ENCODE measurements around the gene OTP.

Gene OTP

DNA sequence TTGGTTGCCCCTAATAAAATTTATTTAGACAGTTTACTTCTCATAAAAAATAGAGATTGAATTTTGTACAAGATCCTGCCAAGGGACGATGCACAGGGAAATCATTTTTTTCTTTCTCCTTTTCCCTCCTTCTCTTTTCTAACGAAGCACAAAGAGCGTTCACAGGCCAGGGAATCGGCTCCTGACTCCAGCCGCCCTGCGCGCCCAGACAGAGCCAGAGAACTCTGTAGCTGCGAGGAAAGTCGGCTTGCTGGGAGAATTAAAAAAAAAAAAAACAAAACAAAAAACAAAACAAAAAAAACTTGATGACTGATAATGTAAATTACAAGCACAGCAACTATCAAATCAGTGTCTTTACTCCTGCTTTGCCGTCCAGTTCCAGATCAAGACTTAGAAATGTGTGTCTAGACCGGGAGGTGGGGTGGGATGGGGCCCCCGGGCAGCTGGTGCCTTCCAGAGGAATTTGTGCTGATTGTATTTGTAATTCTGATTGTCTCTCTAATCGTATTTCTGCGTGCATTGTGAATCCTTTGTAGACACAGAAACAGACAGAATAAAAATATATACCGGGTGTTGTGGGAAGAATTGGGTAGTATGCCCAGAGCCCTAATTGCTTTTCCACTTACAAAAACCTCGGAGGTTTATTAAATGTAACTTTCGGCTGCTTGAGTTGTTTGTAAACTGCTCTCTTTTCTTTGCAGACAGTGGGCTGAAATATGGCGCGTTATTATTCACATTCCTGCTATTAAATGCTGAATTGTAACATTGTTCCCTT is 3.6 kb upstream of the OTP start:
- no peak overlapping the region for H3K4me3 ChIP-seq (replicated peaks; ENCODE audit: insufficient read depth, low read length)
- H3K27ac ChIP-seq (replicated peaks), result no peak overlapping the region
- no peak for DNase-seq (ENCODE audit: low read depth in 1 of 2, low spot score in 1 of 2)
- TF ChIP-seq, protein P1, sequence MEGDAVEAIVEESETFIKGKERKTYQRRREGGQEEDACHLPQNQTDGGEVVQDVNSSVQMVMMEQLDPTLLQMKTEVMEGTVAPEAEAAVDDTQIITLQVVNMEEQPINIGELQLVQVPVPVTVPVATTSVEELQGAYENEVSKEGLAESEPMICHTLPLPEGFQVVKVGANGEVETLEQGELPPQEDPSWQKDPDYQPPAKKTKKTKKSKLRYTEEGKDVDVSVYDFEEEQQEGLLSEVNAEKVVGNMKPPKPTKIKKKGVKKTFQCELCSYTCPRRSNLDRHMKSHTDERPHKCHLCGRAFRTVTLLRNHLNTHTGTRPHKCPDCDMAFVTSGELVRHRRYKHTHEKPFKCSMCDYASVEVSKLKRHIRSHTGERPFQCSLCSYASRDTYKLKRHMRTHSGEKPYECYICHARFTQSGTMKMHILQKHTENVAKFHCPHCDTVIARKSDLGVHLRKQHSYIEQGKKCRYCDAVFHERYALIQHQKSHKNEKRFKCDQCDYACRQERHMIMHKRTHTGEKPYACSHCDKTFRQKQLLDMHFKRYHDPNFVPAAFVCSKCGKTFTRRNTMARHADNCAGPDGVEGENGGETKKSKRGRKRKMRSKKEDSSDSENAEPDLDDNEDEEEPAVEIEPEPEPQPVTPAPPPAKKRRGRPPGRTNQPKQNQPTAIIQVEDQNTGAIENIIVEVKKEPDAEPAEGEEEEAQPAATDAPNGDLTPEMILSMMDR (IDR thresholded peaks at IDR 0.05; ENCODE audit: insufficient read depth, low read length), result no peak
- TF ChIP-seq, protein P2, sequence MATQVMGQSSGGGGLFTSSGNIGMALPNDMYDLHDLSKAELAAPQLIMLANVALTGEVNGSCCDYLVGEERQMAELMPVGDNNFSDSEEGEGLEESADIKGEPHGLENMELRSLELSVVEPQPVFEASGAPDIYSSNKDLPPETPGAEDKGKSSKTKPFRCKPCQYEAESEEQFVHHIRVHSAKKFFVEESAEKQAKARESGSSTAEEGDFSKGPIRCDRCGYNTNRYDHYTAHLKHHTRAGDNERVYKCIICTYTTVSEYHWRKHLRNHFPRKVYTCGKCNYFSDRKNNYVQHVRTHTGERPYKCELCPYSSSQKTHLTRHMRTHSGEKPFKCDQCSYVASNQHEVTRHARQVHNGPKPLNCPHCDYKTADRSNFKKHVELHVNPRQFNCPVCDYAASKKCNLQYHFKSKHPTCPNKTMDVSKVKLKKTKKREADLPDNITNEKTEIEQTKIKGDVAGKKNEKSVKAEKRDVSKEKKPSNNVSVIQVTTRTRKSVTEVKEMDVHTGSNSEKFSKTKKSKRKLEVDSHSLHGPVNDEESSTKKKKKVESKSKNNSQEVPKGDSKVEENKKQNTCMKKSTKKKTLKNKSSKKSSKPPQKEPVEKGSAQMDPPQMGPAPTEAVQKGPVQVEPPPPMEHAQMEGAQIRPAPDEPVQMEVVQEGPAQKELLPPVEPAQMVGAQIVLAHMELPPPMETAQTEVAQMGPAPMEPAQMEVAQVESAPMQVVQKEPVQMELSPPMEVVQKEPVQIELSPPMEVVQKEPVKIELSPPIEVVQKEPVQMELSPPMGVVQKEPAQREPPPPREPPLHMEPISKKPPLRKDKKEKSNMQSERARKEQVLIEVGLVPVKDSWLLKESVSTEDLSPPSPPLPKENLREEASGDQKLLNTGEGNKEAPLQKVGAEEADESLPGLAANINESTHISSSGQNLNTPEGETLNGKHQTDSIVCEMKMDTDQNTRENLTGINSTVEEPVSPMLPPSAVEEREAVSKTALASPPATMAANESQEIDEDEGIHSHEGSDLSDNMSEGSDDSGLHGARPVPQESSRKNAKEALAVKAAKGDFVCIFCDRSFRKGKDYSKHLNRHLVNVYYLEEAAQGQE (IDR thresholded peaks at IDR 0.05; ENCODE audit: insufficient replicate concordance, low read depth), result no peak
- no peak for TF ChIP-seq SPI1 (IDR thresholded peaks at IDR 0.05; ENCODE audit: borderline replicate concordance, low read depth)
- no peak for TF ChIP-seq GABPA (IDR thresholded peaks at IDR 0.05; ENCODE audit: low read depth)
- no peak for TF ChIP-seq POLR2AphosphoS5 (IDR thresholded peaks at IDR 0.05; ENCODE audit: low read depth)
- H3K27me3 ChIP-seq (ENCODE audit: insufficient read depth, poor library complexity, severe bottlenecking), result peaks cover 26% of the 10 kb centered on the region

DNA sequence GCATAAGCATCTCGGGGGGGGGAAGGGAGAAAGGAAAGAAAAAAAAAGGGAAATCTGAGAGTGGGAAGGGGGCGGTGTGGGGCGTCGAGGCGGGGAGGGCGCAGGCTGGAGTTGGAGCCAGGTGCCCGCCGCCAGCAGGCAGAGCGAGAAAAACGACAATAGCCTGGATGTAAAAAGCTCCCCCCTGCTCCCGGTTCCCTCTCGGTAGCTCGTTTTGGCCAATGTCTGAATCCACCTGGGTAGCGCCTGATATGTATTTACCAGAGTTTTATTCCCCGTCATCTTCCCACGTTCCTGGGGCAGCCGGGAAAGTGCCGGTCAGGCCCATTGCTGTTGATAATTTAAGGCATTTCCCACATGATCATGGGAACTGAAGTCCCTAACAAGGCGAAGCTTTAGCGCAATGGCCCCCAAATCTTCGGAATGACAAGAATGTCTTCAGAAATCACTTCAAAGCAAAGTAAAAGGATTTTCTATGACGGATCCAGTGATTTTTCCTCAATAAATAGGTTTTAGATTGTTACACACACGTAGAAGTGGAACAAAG is 3.0 kb upstream of the OTP start:
- no peak overlapping the region for H3K4me3 ChIP-seq (replicated peaks; ENCODE audit: insufficient read depth, low read length)
- TF ChIP-seq, protein P1 (IDR thresholded peaks at IDR 0.05; ENCODE audit: insufficient read depth, low read length), result no peak
- no peak for TF ChIP-seq SPI1 (IDR thresholded peaks at IDR 0.05; ENCODE audit: borderline replicate concordance, low read depth)
- TF ChIP-seq, protein P2 (IDR thresholded peaks at IDR 0.05; ENCODE audit: insufficient replicate concordance, low read depth), result no peak
- no peak for TF ChIP-seq GABPA (IDR thresholded peaks at IDR 0.05; ENCODE audit: low read depth)
- no peak for TF ChIP-seq POLR2AphosphoS5 (IDR thresholded peaks at IDR 0.05; ENCODE audit: low read depth)
- DNase-seq (ENCODE audit: low read depth in 1 of 2, low spot score in 1 of 2), result no peak
- no peak overlapping the region for H3K27ac ChIP-seq (replicated peaks)
- H3K27me3 ChIP-seq (ENCODE audit: insufficient read depth, poor library complexity, severe bottlenecking), result peaks cover 29% of the 10 kb centered on the region

DNA sequence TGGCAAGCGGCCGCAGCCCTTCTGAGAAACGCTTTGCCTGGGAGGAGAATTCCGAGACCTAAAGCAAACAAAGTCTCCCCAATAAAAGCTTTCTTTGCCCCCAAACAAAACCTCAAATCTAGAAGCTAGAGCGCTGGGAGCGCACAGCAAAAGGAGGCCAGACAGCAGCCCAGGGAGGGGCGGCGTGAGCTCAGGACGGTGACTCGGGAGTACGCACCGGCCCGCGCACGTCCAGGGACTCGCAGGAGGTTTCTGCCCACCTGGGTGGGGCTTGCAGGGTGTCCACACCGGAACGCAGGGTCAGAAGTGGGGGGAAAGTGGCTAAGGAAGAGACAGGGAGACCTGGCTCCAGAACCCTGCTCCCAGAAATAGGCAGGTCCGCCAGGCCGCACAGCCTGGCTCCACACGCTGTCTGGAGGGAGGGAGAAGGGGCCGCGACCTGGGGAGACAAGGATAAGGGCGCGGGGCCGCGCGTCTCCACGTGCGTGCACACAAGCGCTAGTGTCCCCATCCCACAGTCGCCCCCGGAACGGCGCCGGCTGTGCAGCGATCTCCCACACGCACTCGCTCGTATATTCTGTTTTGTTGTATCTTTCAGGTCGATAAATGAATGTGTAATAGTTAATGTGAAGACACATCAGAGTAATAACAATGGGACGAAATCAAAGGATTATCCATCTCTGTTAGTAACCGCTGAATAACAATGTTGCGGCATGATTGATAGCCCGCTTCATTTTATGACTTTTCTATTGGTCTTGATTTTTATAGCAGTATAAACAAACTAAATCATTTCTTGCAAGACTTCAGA is 2.3 kb upstream of the OTP start:
- H3K4me3 ChIP-seq (replicated peaks; ENCODE audit: insufficient read depth, low read length), result no peak overlapping the region
- H3K27me3 ChIP-seq (ENCODE audit: insufficient read depth, poor library complexity, severe bottlenecking), result peaks cover 26% of the 10 kb centered on the region
- no peak overlapping the region for H3K27ac ChIP-seq (replicated peaks)
- DNase-seq (ENCODE audit: low read depth in 1 of 2, low spot score in 1 of 2), result no peak
- TF ChIP-seq, protein P1 (IDR thresholded peaks at IDR 0.05; ENCODE audit: insufficient read depth, low read length), result no peak
- no peak for TF ChIP-seq POLR2AphosphoS5 (IDR thresholded peaks at IDR 0.05; ENCODE audit: low read depth)
- TF ChIP-seq GABPA (IDR thresholded peaks at IDR 0.05; ENCODE audit: low read depth), result no peak
- TF ChIP-seq SPI1 (IDR thresholded peaks at IDR 0.05; ENCODE audit: borderline replicate concordance, low read depth), result no peak
- TF ChIP-seq, protein P2 (IDR thresholded peaks at IDR 0.05; ENCODE audit: insufficient replicate concordance, low read depth), result no peak

Measured in HL-60 (cell line).